Measurements from ENCODE around the gene APCDD1.

Gene APCDD1

DNA sequence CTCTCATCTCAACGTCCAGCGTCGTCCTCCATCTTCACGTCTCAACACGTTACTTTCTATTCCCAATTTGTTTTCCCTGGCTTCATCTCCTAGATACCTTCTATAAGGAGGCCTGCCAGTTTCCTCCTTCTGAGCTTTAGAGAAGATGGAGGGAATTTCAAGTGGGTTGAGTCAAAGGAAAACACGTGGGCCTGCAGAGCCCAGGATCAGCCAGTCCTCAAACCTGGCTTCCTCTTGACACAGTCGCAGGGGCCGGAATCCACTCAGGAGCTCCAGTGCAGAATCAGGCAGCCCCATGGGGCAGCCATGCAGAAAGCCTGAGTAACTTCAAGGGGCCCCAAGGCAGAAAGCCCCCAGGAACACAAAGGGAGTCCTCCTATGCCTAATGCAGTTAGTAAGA lies 14.5 kb upstream of the APCDD1 start:
- H3K4me3 ChIP-seq (ENCODE audit: low read depth, low read length), result no peak overlapping the region
- ChIA-PET POLR2A (interaction anchor here (0.7 kb wide), 1 partner anchor 15 kb away, joined by 4 read pairs; no protein-coding TSS in a partner anchor), CTCF (interaction anchor here (2.4 to 3.4 kb wide), 3 partner anchors 10 to 469 kb away, joined by 5 to 14 read pairs (median 11); no protein-coding TSS in a partner anchor)
- no peak for TF ChIP-seq CTCF (IDR thresholded peaks at IDR 0.05; ENCODE audit: insufficient read depth, low read length, missing control alignments)
- DNase-seq (ENCODE audit: low read depth, low spot score), result no peak

DNA sequence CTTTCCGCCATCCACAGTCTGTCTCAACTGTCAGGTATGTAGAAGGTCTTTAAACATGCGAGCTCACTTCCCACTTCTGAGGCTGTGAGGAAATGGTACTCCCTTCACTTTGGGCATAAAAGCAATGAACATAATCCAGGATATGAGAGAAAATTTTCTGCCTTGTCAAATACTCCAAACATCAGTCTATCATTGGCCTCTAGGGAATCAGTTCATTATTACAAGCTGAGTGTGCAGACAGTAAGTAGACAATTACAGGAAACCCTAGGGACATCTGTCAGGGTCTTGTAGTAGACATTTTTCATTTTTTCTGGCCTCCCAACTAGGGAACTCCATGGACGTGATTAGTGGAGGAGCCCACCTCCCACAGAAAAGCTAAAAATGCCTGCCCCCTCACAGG lies 13.6 kb upstream of the APCDD1 start:
- POLR2A ChIA-PET, result no interaction called here
- no peak for DNase-seq (ENCODE audit: low read depth, low spot score)
- CTCF ChIA-PET, result interaction anchor here (1.0 to 3.4 kb wide), 5 partner anchors 9 to 470 kb away, joined by 3 to 14 read pairs (median 5); no protein-coding TSS in a partner anchor
- no peak overlapping the region for H3K4me3 ChIP-seq (ENCODE audit: low read depth, low read length)
- TF ChIP-seq CTCF (IDR thresholded peaks at IDR 0.05; ENCODE audit: insufficient read depth, low read length, missing control alignments), result no peak

DNA sequence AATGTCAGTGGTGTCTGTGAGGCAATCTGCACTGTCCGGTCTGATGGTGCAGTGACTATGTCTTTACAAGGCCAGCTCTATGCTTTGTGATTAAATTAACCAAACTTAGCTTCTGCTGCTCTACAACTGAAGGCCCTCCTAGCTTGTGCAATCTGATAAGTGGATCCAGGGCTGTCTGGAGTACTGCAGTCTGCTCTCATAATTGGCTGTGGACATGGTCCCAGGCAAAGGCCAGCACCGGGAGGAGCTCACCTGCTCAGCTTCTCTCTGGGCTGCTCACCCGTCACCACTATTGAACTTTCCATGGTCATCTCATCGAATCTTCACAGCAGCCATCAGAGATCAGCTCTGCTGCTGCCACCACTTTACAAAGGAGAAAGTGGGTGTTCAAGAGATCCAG lies 13.0 kb upstream of the APCDD1 start:
- TF ChIP-seq CTCF (IDR thresholded peaks at IDR 0.05; ENCODE audit: insufficient read depth, low read length, missing control alignments), result no peak
- no peak for DNase-seq (ENCODE audit: low read depth, low spot score)
- POLR2A ChIA-PET, result no interaction called here
- CTCF ChIA-PET, result interaction anchor here (1.0 to 3.2 kb wide), 5 partner anchors 9 to 470 kb away, joined by 3 to 14 read pairs (median 5); no protein-coding TSS in a partner anchor
- H3K4me3 ChIP-seq (ENCODE audit: low read depth, low read length), result no peak overlapping the region

- CTCF ChIA-PET, result interaction anchor here (1.7 kb wide), 1 partner anchor 471 kb away, joined by 6 read pairs; no protein-coding TSS in a partner anchor
- TF ChIP-seq CTCF (IDR thresholded peaks at IDR 0.05; ENCODE audit: insufficient read depth, low read length, missing control alignments), result peak; percentile 19
- POLR2A ChIA-PET, result no interaction called here
- DNase-seq (ENCODE audit: low read depth, low spot score), result no peak
- H3K4me3 ChIP-seq (ENCODE audit: low read depth, low read length), result no peak overlapping the region
Measured at GRCh38 chr18:10442551-10442971, 11.9 kb upstream of the APCDD1 start.

- no peak for DNase-seq (ENCODE audit: low read depth, low spot score)
- TF ChIP-seq CTCF (IDR thresholded peaks at IDR 0.05; ENCODE audit: insufficient read depth, low read length, missing control alignments), result no peak
- ChIA-PET POLR2A (no interaction called here), CTCF (interaction anchor here (1.1 to 1.7 kb wide), 2 partner anchors 438 to 471 kb away, joined by 4 to 6 read pairs; no protein-coding TSS in a partner anchor)
- H3K4me3 ChIP-seq (ENCODE audit: low read depth, low read length), result no peak overlapping the region
Measured at GRCh38 chr18:10443001-10443400, 11.4 kb upstream of the APCDD1 start.

GRCh38 chr18:10444314-10445006 lies 10.0 kb upstream of the APCDD1 start:
- CTCF ChIA-PET, result interaction anchor here (1.1 kb wide), 1 partner anchor 439 kb away, joined by 4 read pairs; no protein-coding TSS in a partner anchor
- TF ChIP-seq CTCF (IDR thresholded peaks at IDR 0.05; ENCODE audit: insufficient read depth, low read length, missing control alignments), result no peak
- no peak overlapping the region for H3K4me3 ChIP-seq (ENCODE audit: low read depth, low read length)
- no peak for DNase-seq (ENCODE audit: low read depth, low spot score)
- POLR2A ChIA-PET, result no interaction called here

Measured in AG04449 (cell line).